HepG2 (cell line): Measurements from ENCODE around the gene TAF6. TPM values are rescaled to one million over a fixed set of nuclear protein-coding genes. Genes with fewer than 3 reads are reported as not detected.

Experiments used
- ATAC-seq: fragments of 200-7000 bp; cut with Tn5 transposase; 3 replicates; pipeline ENCODE4 v1.9.1; 2020; ENCODE audit warnings: mild to moderate bottlenecking, moderate library complexity
- BruUV-seq: library from RNA; stranded (reverse); fragments of 400-500 nt; replicated peaks from 2 replicates; lab custom pipeline; 2021; lab: Mats Ljungman, UMichigan
- CTCF ChIA-PET: fragments of 300-600 bp; formaldehyde crosslinking; extraction: SDS; loops from one replicate; lab custom pipeline; 2021; ENCODE audit warnings: low total read pairs, inconsistent platforms, low intra/inter-chr PET ratio; lab: Yijun Ruan, JAX
- POLR2A ChIA-PET: fragments of 350-600 bp; sonication (Branson Sonifier 250); formaldehyde crosslinking; loops from one replicate; lab custom pipeline; 2020; ENCODE audit warnings: antibody characterized with exemption, inconsistent platforms; lab: Yijun Ruan, JAX
- DNase-seq: peaks from one replicate; pipeline ENCODE4 v3.0.0-alpha.2; 2015; ENCODE audit warnings: low spot score
- FAIRE-seq: peaks from 3 replicates; lab custom pipeline; 2011; peaks lifted over from hg19 to GRCh38; lab: Jason Lieb, UNC
- H2AFZ ChIP-seq: one replicate; pipeline ENCODE4 v1.6.1; 2011; ENCODE audit warnings: low read length, inconsistent platforms
- H3K27ac ChIP-seq: fragments of 300-600 bp; 3 replicates; pipeline ENCODE4 v1.8.0; 2011; ENCODE audit warnings: mixed run types, mild to moderate bottlenecking, mixed read lengths, low read length, inconsistent platforms; ENCODE audit not compliant: insufficient read depth; ENCODE audit errors: extremely low read length
- H3K27me3 ChIP-seq, 2 experiments: fragments of 200-600 bp in 1 of 2; 2 replicates in 1 of 2; 3 replicates in 1 of 2; pipeline versions ENCODE4 v1.6.0 to v1.8.0; 2011; ENCODE audit warnings: low read length in 2 of 2, mild to moderate bottlenecking in 2 of 2, moderate library complexity in 2 of 2, inconsistent platforms in 1 of 2; ENCODE audit not compliant: insufficient read depth in 2 of 2, control insufficient read depth in 1 of 2
- H3K36me3 ChIP-seq, 2 experiments: fragments of 200-600 bp in 1 of 2; replicated peaks in 1 of 2; 2 replicates in 1 of 2; 3 replicates in 1 of 2; pipeline versions ENCODE4 v1.5.1 to v1.8.0; 2011; ENCODE audit warnings: low read length in 2 of 2, inconsistent platforms in 1 of 2; ENCODE audit not compliant: insufficient read depth in 2 of 2, control insufficient read depth in 1 of 2
- H3K4me1 ChIP-seq: 2 replicates; pipeline ENCODE4 v1.5.1; 2012; ENCODE audit warnings: low read length, inconsistent platforms; ENCODE audit not compliant: insufficient read depth
- H3K4me2 ChIP-seq: 2 replicates; pipeline ENCODE4 v1.6.0; 2011; ENCODE audit warnings: low read depth, low read length, inconsistent platforms
- H3K4me3 ChIP-seq, 3 experiments: fragments of 200-600 bp in 1 of 3; sonication (generic), shearing (Covaris generic) in 1 of 3; replicated peaks in 1 of 3; 2 replicates each; pipeline ENCODE4 v1.5.1; 2011 to 2016; ENCODE audit warnings: low read length in 3 of 3, inconsistent platforms in 2 of 3, low read depth in 2 of 3, mild to moderate bottlenecking in 2 of 3, control low read depth in 1 of 3, mixed read lengths in 1 of 3; ENCODE audit not compliant: insufficient read depth in 1 of 3
- H3K79me2 ChIP-seq: one replicate; pipeline ENCODE4 v1.6.1; 2011; ENCODE audit warnings: low read length, inconsistent platforms; ENCODE audit not compliant: insufficient read depth
- H3K9ac ChIP-seq: 2 replicates; pipeline ENCODE4 v1.6.0; 2011; ENCODE audit warnings: mild to moderate bottlenecking, low read depth, low read length, inconsistent platforms; ENCODE audit not compliant: insufficient read depth
- H3K9me3 ChIP-seq: 2 replicates; pipeline ENCODE4 v1.5.1; 2012; ENCODE audit warnings: mild to moderate bottlenecking, low read length
- H4K20me1 ChIP-seq: 2 replicates; pipeline ENCODE4 v1.6.0; 2011; ENCODE audit warnings: inconsistent platforms, mild to moderate bottlenecking, low read length, moderate library complexity; ENCODE audit not compliant: insufficient read depth
- HMGA1 ChIP-seq: sonication (generic); formaldehyde crosslinking; conservative IDR thresholded peaks from 2 replicates; pipeline ENCODE4 v1.4.0; 2020; ENCODE audit warnings: missing genetic modification reagents
- IRX3 ChIP-seq: sonication (generic); formaldehyde crosslinking; IDR thresholded peaks from 2 replicates; pipeline ENCODE4 v1.8.1; 2023; ENCODE audit warnings: mild to moderate bottlenecking, low read depth, missing genetic modification reagents, borderline replicate concordance
- NFATC3 ChIP-seq: sonication (generic); formaldehyde crosslinking; IDR thresholded peaks from 2 replicates; pipeline ENCODE4 v1.5.1; 2020; ENCODE audit warnings: mild to moderate bottlenecking, missing genetic modification reagents
- SMAD9 ChIP-seq: sonication (generic); formaldehyde crosslinking; IDR thresholded peaks from 2 replicates; pipeline ENCODE4 v1.5.1; 2020; ENCODE audit warnings: mild to moderate bottlenecking, missing genetic modification reagents
- SUZ12 ChIP-seq: fragments of 150-350 bp; IDR thresholded peaks from 2 replicates; pipeline ENCODE4 v1.6.1; 2014; ENCODE audit warnings: low read depth, low read length
- XBP1 ChIP-seq: sonication (generic); formaldehyde crosslinking; IDR thresholded peaks from 2 replicates; pipeline ENCODE4 v1.5.0; 2020; ENCODE audit warnings: missing genetic modification reagents
- ZNF296 ChIP-seq: sonication (generic); formaldehyde crosslinking; conservative IDR thresholded peaks from 2 replicates; pipeline ENCODE4 v1.5.0; 2020; ENCODE audit warnings: mild to moderate bottlenecking, missing genetic modification reagents
- ZNF33B ChIP-seq: sonication (generic); formaldehyde crosslinking; IDR thresholded peaks from 2 replicates; pipeline ENCODE4 v1.5.1; 2020; ENCODE audit warnings: mild to moderate bottlenecking, missing genetic modification reagents
- ZNF781 ChIP-seq: sonication (generic); formaldehyde crosslinking; IDR thresholded peaks from 2 replicates; pipeline ENCODE4 v1.5.1; 2020; ENCODE audit warnings: borderline replicate concordance, mild to moderate bottlenecking, missing genetic modification reagents; ENCODE audit errors: not compliant biosample characterization
- ZSCAN20 ChIP-seq: sonication (generic); formaldehyde crosslinking; IDR thresholded peaks from 2 replicates; pipeline ENCODE4 v1.4.0; 2020; ENCODE audit warnings: missing genetic modification reagents, mild to moderate bottlenecking, borderline replicate concordance
- ZSCAN30 ChIP-seq: sonication (generic); formaldehyde crosslinking; IDR thresholded peaks from 2 replicates; pipeline ENCODE4 v1.5.0; 2020; ENCODE audit warnings: mild to moderate bottlenecking, missing genetic modification reagents
- WGBS: methylation state at CpG from one replicate; pipeline ENCODE4 v1.1.6; 2017; ENCODE audit warnings: low lambda C conversion rate; 5-methylcytosine and 5-hydroxymethylcytosine counted together
- in situ Hi-C: cut with HindIII; loops from 2 replicates; pipeline ENCODE4 v1.10.0; 2017; ENCODE audit warnings: low pct_unique_long_range_greater_than_20kb; ENCODE audit not compliant: extremely low pct_ligation_motif_present
- intact Hi-C: fragments of 100-400 bp; cut with micrococcal nuclease; formaldehyde crosslinking; loops from one replicate; pipeline ENCODE4 v1.10.0; 2022; ENCODE audit not compliant: unreplicated experiment
- polyA plus RNA-seq, 8 experiments: library from polyadenylated mRNA; depleted of rRNA in 3 of 8; stranded (reverse) in 7 of 8; unstranded in 1 of 8; fragments of >200 nt; fragmentation: Illumina TruSeq in 4 of 8; extraction: Trizol in 4 of 8; gene quantifications; 2 replicates each; pipeline versions ENCODE4 v1.2.1 to v1.2.3, GENCODE V29; 2011 to 2016; ENCODE audit warnings: low read depth in 4 of 8, missing spikeins in 1 of 8, mixed read lengths in 1 of 8; ENCODE audit not compliant: insufficient read depth in 1 of 8
- total RNA-seq, 5 experiments: library from RNA; depleted of rRNA; stranded (reverse); fragments of >200 nt; fragmentation: Illumina TruSeq; extraction: Trizol; gene quantifications; 2 replicates each; pipeline ENCODE4 v1.2.3, GENCODE V29; 2016; ENCODE audit warnings: low read depth in 1 of 5
- TF ChIP-seq, protein P1 (sequence below): sonication (generic); formaldehyde crosslinking; IDR thresholded peaks from 2 replicates; pipeline ENCODE4 v1.8.0; 2022; ENCODE audit warnings: missing genetic modification reagents, mild to moderate bottlenecking, moderate library complexity, borderline replicate concordance
- TF ChIP-seq, protein P2 (sequence below): sonication (generic); formaldehyde crosslinking; IDR thresholded peaks from 2 replicates; pipeline ENCODE4 v1.4.0; 2020; ENCODE audit warnings: mild to moderate bottlenecking, missing genetic modification reagents
- TF ChIP-seq, protein P3 (sequence below): sonication (generic); formaldehyde crosslinking; IDR thresholded peaks from 2 replicates; pipeline ENCODE4 v1.5.1; 2020; ENCODE audit warnings: mild to moderate bottlenecking, moderate library complexity, missing genetic modification reagents

Gene TAF6
- total and polyA plus RNA-seq, 2 of the 13 experiments (the other 11 are each of a cell fraction or from before 2014, with no cell fraction given), result 12.9 to 18.8 TPM

DNA sequence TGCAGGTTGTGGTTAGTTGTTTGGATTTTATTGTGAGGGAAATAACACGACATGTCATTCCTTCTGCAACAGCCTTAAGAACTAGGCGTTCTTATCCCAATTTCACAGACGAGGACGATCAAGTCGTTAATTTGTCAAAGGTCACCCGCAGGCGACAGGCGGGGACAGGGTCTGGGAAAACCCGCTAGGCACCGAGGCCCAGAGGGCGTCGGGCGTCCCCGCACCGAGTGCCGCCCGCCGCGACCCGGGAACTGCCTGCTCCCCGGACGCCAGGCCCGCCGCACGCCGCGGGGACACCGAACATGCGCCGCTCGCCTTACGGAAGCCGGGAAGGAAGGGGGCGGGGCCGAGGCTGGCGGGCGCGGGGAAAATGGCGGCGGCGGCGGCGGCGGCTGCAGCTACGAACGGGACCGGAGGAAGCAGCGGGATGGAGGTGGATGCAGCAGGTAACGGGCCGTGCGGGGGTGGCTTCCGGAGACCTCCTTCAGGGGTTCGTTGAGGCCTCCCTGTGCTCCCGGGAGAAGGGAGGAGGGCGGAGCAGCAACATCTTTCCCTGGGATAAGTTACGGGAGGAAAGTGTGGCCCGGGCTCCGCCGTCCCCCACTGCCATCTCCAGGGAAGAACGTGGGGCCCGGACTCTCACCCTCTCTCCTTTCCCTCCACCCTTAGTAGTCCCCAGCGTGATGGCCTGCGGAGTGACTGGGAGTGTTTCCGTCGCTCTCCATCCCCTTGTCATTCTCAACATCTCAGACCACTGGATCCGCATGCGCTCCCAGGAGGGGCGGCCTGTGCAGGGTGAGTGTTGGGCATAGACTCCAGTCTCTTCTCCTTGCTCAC lies 30.3 kb downstream of the TAF6 start, which contains the start of gene COPS6:
Gene COPS6, plus strand, starts transcription at position 349 of the 837 bp plus-strand sequence. Its CDS starts 22 bp downstream, at position 371.
- no TSS peak for BruUV-seq
- DNase-seq (peak; percentile 49), ATAC-seq (peak; percentile 58), FAIRE-seq (peak; percentile 8)
- no peaks in the 10 kb centered on the region; a peak in 1 of 5 replicates for H3K27me3 ChIP-seq
- H3K4me3 ChIP-seq, result peak within 1 kb of the TSS; percentile 83 to 97 (median 84)
- peak within 1 kb of the TSS; percentile 20 for H2AFZ ChIP-seq
- peaks cover 10% of the 10 kb centered on the region for H3K79me2 ChIP-seq
- intact Hi-C loops, result no loop called here
- POLR2A ChIA-PET, result interaction anchor here (1.0 to 2.7 kb wide), 3 partner anchors 12 to 60 kb away, joined by 3 to 29 read pairs (median 4); partner anchors contain the start of genes AP4M1, LAMTOR4, MBLAC1 and MCM7
- H3K4me1 ChIP-seq, result peaks cover 36% of the 10 kb centered on the region
- H3K27ac ChIP-seq, result peak within 1 kb of the TSS; percentile 74
- peak within 1 kb of the TSS; percentile 87 for H3K4me2 ChIP-seq
- CTCF ChIA-PET, result no interaction called here
- in situ Hi-C loops, result no loop called here
- peaks cover 24 to 36% of the 10 kb centered on the region in 2 experiments for H3K36me3 ChIP-seq
- no peaks in the 10 kb centered on the region for H4K20me1 ChIP-seq
- H3K9ac ChIP-seq, result peak within 1 kb of the TSS; percentile 96
- WGBS, result 1% methylated on average over 36 of the region's 68 CpGs
- H3K9me3 ChIP-seq, result no peaks in the 10 kb centered on the region
- TF ChIP-seq, protein P1, sequence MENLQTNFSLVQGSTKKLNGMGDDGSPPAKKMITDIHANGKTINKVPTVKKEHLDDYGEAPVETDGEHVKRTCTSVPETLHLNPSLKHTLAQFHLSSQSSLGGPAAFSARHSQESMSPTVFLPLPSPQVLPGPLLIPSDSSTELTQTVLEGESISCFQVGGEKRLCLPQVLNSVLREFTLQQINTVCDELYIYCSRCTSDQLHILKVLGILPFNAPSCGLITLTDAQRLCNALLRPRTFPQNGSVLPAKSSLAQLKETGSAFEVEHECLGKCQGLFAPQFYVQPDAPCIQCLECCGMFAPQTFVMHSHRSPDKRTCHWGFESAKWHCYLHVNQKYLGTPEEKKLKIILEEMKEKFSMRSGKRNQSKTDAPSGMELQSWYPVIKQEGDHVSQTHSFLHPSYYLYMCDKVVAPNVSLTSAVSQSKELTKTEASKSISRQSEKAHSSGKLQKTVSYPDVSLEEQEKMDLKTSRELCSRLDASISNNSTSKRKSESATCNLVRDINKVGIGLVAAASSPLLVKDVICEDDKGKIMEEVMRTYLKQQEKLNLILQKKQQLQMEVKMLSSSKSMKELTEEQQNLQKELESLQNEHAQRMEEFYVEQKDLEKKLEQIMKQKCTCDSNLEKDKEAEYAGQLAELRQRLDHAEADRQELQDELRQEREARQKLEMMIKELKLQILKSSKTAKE (CRISPR knock-in tag), result peak; percentile 73
- peak; percentile 90; the same call in 1 of the 2 replicates for TF ChIP-seq ZSCAN20 (CRISPR knock-in tag)
- peak; percentile 99; the same call in 1 of the 2 replicates for TF ChIP-seq ZNF33B
- TF ChIP-seq XBP1, result peak; percentile 38; the same call in 1 of the 2 replicates
- TF ChIP-seq IRX3 (CRISPR knock-in tag), result 0 out of 2 replicates have a peak, but pooled peaks have one; percentile 91
- peak; percentile 88 for TF ChIP-seq ZNF296
- TF ChIP-seq SUZ12, result no peak
- TF ChIP-seq SMAD9, result no peak
- TF ChIP-seq HMGA1 (CRISPR knock-in tag), result no peak
- TF ChIP-seq, protein P2, sequence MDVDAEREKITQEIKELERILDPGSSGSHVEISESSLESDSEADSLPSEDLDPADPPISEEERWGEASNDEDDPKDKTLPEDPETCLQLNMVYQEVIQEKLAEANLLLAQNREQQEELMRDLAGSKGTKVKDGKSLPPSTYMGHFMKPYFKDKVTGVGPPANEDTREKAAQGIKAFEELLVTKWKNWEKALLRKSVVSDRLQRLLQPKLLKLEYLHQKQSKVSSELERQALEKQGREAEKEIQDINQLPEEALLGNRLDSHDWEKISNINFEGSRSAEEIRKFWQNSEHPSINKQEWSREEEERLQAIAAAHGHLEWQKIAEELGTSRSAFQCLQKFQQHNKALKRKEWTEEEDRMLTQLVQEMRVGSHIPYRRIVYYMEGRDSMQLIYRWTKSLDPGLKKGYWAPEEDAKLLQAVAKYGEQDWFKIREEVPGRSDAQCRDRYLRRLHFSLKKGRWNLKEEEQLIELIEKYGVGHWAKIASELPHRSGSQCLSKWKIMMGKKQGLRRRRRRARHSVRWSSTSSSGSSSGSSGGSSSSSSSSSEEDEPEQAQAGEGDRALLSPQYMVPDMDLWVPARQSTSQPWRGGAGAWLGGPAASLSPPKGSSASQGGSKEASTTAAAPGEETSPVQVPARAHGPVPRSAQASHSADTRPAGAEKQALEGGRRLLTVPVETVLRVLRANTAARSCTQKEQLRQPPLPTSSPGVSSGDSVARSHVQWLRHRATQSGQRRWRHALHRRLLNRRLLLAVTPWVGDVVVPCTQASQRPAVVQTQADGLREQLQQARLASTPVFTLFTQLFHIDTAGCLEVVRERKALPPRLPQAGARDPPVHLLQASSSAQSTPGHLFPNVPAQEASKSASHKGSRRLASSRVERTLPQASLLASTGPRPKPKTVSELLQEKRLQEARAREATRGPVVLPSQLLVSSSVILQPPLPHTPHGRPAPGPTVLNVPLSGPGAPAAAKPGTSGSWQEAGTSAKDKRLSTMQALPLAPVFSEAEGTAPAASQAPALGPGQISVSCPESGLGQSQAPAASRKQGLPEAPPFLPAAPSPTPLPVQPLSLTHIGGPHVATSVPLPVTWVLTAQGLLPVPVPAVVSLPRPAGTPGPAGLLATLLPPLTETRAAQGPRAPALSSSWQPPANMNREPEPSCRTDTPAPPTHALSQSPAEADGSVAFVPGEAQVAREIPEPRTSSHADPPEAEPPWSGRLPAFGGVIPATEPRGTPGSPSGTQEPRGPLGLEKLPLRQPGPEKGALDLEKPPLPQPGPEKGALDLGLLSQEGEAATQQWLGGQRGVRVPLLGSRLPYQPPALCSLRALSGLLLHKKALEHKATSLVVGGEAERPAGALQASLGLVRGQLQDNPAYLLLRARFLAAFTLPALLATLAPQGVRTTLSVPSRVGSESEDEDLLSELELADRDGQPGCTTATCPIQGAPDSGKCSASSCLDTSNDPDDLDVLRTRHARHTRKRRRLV (CRISPR knock-in tag), result no peak
- no peak; the same call in 1 of the 2 replicates for TF ChIP-seq ZSCAN30 (CRISPR knock-in tag)
- no peak for TF ChIP-seq NFATC3 (CRISPR knock-in tag)
- peak; percentile 31 for TF ChIP-seq ZNF781 (CRISPR knock-in tag)
- TF ChIP-seq, protein P3, sequence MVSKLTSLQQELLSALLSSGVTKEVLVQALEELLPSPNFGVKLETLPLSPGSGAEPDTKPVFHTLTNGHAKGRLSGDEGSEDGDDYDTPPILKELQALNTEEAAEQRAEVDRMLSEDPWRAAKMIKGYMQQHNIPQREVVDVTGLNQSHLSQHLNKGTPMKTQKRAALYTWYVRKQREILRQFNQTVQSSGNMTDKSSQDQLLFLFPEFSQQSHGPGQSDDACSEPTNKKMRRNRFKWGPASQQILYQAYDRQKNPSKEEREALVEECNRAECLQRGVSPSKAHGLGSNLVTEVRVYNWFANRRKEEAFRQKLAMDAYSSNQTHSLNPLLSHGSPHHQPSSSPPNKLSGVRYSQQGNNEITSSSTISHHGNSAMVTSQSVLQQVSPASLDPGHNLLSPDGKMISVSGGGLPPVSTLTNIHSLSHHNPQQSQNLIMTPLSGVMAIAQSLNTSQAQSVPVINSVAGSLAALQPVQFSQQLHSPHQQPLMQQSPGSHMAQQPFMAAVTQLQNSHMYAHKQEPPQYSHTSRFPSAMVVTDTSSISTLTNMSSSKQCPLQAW (CRISPR knock-in tag), result peak; percentile 58; the same call in 1 of the 2 replicates
